Fibroblast of lung (primary cell): ENCODE data around the gene ZNF580.

Source experiments
- EZH2 ChIP-seq: IDR thresholded peaks from 2 replicates; pipeline ENCODE4 v1.5.1; 2012; ENCODE audit warnings: low read length, control low read depth, mild to moderate bottlenecking; ENCODE audit errors: missing control alignments
- TF ChIP-seq, protein P1 (sequence below), 2 donors: IDR thresholded peaks in 1 of 2; conservative IDR thresholded peaks in 1 of 2; 1 replicate in 1 of 2; 2 replicates in 1 of 2; pipeline ENCODE4 v1.5.1; 2011 to 2012; ENCODE audit warnings: low read length in 2 of 2, control low read depth in 1 of 2, inconsistent platforms in 1 of 2, low read depth in 1 of 2, mild to moderate bottlenecking in 1 of 2

DNA sequence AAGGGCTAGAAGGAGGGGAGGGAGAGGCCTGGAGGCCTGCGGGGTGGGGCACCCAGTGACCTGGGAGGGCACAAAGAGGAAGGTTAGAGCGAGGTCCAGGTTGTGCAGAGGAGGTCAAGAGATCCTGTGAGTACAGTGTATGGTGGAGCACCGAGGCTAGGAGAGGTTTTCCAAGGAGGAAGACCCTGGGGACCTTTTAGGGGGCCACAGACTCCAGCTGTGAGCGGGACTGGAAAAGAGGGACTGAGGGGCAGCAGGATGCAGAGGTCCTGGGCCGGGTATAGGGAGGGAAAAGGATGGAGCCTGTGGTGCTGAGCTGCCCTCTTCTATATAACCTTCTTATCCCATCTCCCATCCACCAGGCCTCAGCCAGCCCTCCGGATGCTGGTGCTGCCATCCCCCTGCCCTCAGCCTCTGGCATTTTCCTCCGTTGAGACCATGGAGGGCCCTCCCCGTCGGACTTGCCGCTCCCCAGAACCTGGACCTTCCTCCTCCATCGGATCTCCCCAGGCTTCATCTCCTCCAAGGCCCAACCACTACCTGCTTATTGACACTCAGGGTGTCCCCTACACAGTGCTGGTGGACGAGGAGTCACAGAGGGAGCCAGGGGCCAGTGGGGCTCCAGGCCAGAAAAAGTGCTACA is 3.5 kb downstream of the ZNF580 start:
- TF ChIP-seq, protein P1, sequence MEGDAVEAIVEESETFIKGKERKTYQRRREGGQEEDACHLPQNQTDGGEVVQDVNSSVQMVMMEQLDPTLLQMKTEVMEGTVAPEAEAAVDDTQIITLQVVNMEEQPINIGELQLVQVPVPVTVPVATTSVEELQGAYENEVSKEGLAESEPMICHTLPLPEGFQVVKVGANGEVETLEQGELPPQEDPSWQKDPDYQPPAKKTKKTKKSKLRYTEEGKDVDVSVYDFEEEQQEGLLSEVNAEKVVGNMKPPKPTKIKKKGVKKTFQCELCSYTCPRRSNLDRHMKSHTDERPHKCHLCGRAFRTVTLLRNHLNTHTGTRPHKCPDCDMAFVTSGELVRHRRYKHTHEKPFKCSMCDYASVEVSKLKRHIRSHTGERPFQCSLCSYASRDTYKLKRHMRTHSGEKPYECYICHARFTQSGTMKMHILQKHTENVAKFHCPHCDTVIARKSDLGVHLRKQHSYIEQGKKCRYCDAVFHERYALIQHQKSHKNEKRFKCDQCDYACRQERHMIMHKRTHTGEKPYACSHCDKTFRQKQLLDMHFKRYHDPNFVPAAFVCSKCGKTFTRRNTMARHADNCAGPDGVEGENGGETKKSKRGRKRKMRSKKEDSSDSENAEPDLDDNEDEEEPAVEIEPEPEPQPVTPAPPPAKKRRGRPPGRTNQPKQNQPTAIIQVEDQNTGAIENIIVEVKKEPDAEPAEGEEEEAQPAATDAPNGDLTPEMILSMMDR (conservative IDR thresholded peaks at IDR 0.05 in 1 of 2, IDR thresholded peaks at IDR 0.05 in 1 of 2; ENCODE audit: low read depth in 1 of 2, low read length in 2 of 2) = no peak
- no peak for TF ChIP-seq EZH2
